Measurements from ENCODE around the gene ABLIM3. TPM values are rescaled to one million over a fixed set of nuclear protein-coding genes. Genes with fewer than 3 reads are reported as not detected.

The ABLIM3 gene
- polyA plus RNA-seq, 1 donor from 2014 or later: 17.7 TPM

DNA sequence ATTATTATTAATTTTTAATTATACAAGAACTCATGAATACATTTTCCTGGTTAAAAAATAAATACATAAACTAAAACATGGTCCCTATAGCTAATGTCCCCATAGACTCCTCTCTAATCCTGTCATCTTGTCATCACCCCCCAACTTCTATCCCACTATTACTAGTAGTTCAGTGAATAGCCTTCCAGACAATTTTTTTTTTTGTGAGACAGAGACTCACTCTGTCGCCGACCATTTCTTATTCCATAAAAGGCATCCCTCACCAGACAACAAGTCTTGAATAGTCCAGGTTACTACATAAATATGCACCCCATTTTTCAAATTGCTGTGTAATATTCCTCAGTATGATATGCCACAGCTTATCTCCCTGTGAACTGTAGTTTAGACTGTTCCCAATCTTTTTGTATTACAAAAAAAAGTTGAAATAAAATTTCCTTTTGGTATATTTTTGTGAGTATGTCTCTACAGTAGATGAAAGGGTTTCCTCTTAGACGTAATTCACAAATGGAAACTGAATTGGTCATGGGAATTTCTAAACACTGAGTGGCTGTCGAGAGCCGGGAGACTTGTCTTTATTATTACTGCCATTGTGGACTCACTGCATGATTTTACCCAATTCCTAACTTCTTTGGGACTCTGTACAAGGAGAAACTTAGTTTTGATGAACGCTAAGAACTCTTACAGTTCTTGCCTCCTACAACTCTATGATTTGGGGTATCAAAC, 6.4 kb upstream of the ABLIM3 start:
- H2AFZ ChIP-seq (ENCODE audit: low read depth, low read length): no peak overlapping the region
- no peaks in the 10 kb centered on the region for H3K27me3 ChIP-seq (ENCODE audit: insufficient read depth, low read depth, low read length)
- H3K79me2 ChIP-seq (replicated peaks; ENCODE audit: insufficient read depth, low read length): no peaks in the 10 kb centered on the region
- no peaks in the 10 kb centered on the region for H4K20me1 ChIP-seq (ENCODE audit: insufficient read depth)
- no peak overlapping the region for H3K4me3 ChIP-seq (ENCODE audit: low read length)
- no peak overlapping the region for H3K9ac ChIP-seq (ENCODE audit: low read length)
- no peak overlapping the region for H3K4me2 ChIP-seq (ENCODE audit: low read length)
- no peak overlapping the region for H3K27ac ChIP-seq (ENCODE audit: low read length)
- no peaks in the 10 kb centered on the region for H3K36me3 ChIP-seq (ENCODE audit: insufficient read depth, low read length)
- H3K9me3 ChIP-seq (ENCODE audit: low read length): no peaks in the 10 kb centered on the region
- TF ChIP-seq TAF1 (IDR thresholded peaks at IDR 0.05; ENCODE audit: low read depth) (no peak), EZH2 (IDR thresholded peaks at IDR 0.05; ENCODE audit: borderline replicate concordance, insufficient read depth, low read length, poor library complexity, severe bottlenecking) (no peak), MXI1 (conservative IDR thresholded peaks at IDR 0.05; ENCODE audit: poor library complexity, severe bottlenecking) (no peak), SMC3 (conservative IDR thresholded peaks at IDR 0.05; ENCODE audit: poor library complexity) (no peak), POLR2AphosphoS5 (IDR thresholded peaks at IDR 0.05) (no peak), RAD21 (conservative IDR thresholded peaks at IDR 0.05) (no peak), EP300 (conservative IDR thresholded peaks at IDR 0.05; ENCODE audit: poor library complexity, severe bottlenecking) (no peak)
- TF ChIP-seq, protein P1, sequence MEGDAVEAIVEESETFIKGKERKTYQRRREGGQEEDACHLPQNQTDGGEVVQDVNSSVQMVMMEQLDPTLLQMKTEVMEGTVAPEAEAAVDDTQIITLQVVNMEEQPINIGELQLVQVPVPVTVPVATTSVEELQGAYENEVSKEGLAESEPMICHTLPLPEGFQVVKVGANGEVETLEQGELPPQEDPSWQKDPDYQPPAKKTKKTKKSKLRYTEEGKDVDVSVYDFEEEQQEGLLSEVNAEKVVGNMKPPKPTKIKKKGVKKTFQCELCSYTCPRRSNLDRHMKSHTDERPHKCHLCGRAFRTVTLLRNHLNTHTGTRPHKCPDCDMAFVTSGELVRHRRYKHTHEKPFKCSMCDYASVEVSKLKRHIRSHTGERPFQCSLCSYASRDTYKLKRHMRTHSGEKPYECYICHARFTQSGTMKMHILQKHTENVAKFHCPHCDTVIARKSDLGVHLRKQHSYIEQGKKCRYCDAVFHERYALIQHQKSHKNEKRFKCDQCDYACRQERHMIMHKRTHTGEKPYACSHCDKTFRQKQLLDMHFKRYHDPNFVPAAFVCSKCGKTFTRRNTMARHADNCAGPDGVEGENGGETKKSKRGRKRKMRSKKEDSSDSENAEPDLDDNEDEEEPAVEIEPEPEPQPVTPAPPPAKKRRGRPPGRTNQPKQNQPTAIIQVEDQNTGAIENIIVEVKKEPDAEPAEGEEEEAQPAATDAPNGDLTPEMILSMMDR (IDR thresholded peaks at IDR 0.05; ENCODE audit: poor library complexity, severe bottlenecking): no peak
- TF ChIP-seq, protein P2, sequence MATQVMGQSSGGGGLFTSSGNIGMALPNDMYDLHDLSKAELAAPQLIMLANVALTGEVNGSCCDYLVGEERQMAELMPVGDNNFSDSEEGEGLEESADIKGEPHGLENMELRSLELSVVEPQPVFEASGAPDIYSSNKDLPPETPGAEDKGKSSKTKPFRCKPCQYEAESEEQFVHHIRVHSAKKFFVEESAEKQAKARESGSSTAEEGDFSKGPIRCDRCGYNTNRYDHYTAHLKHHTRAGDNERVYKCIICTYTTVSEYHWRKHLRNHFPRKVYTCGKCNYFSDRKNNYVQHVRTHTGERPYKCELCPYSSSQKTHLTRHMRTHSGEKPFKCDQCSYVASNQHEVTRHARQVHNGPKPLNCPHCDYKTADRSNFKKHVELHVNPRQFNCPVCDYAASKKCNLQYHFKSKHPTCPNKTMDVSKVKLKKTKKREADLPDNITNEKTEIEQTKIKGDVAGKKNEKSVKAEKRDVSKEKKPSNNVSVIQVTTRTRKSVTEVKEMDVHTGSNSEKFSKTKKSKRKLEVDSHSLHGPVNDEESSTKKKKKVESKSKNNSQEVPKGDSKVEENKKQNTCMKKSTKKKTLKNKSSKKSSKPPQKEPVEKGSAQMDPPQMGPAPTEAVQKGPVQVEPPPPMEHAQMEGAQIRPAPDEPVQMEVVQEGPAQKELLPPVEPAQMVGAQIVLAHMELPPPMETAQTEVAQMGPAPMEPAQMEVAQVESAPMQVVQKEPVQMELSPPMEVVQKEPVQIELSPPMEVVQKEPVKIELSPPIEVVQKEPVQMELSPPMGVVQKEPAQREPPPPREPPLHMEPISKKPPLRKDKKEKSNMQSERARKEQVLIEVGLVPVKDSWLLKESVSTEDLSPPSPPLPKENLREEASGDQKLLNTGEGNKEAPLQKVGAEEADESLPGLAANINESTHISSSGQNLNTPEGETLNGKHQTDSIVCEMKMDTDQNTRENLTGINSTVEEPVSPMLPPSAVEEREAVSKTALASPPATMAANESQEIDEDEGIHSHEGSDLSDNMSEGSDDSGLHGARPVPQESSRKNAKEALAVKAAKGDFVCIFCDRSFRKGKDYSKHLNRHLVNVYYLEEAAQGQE (IDR thresholded peaks at IDR 0.05; ENCODE audit: borderline replicate concordance): no peak
- no peaks in the 10 kb centered on the region for H3K9me2 ChIP-seq (ENCODE audit: insufficient read depth, low read length)
- H3F3A ChIP-seq (ENCODE audit: insufficient read depth, low read length, poor library complexity, severe bottlenecking): no peaks in the 10 kb centered on the region

DNA sequence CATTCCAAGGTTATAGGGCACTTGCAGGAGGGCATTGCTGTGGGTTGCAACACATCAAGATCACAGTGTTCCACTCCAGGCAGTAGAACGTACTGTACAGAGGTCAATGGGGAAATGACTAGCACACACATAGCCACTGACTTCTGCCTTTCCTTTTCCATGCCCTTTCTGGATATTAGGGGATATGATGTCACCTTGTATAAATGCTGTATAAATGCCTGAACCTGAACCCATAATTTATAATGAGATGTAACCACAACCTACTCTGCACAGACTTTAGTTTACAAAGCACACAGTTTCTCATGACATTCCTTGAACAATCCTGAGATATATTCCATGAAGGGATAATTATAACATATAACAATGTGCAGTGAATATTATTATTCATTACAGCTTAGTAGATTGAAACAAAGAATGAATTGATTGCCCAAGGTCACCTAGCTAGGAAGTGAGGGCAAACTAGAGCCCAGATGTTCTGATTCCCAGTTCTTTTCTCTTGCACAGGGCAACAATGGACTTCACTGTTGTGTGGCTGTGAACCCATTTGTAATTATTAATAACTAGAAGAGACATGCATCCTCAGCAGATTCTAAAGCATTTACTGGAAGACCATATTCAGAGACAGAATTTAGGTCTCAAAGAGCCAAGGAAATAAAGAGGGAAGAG, 5.6 kb upstream of the ABLIM3 start:
- Histone ChIP-seq H3K9ac (ENCODE audit: low read length) (no peak overlapping the region), H3F3A (ENCODE audit: insufficient read depth, low read length, poor library complexity, severe bottlenecking) (no peaks in the 10 kb centered on the region), H3K4me3 (ENCODE audit: low read length) (no peak overlapping the region), H3K9me2 (ENCODE audit: insufficient read depth, low read length) (no peaks in the 10 kb centered on the region), H4K20me1 (ENCODE audit: insufficient read depth) (no peaks in the 10 kb centered on the region), H3K4me2 (ENCODE audit: low read length) (no peak overlapping the region), H2AFZ (ENCODE audit: low read depth, low read length) (no peak overlapping the region), H3K9me3 (ENCODE audit: low read length) (no peaks in the 10 kb centered on the region), H3K36me3 (ENCODE audit: insufficient read depth, low read length) (no peaks in the 10 kb centered on the region), H3K27ac (ENCODE audit: low read length) (no peak overlapping the region), H3K27me3 (ENCODE audit: insufficient read depth, low read depth, low read length) (no peaks in the 10 kb centered on the region), H3K79me2 (replicated peaks; ENCODE audit: insufficient read depth, low read length) (no peaks in the 10 kb centered on the region)
- TF ChIP-seq, protein P2 (IDR thresholded peaks at IDR 0.05; ENCODE audit: borderline replicate concordance): no peak
